Adrenal gland (tissue), 12 donors: ENCODE data around the gene HTRA3. TPM values are rescaled to one million over a fixed set of nuclear protein-coding genes. Genes with fewer than 3 reads are reported as not detected.
A peak's percentile ranks its signal among the peaks of the same experiment; 100 is the strongest.

Source experiments
- DNase-seq, 7 donors: peaks; one replicate each; pipeline ENCODE4 v3.0.0-alpha.2; 2019 to 2020
- H3K27ac ChIP-seq, 5 donors: fragments of 200-600 bp; sonication (generic) in 4 of 5; 1 replicate in 3 of 5; 2 replicates in 2 of 5; pipeline versions ENCODE4 v1.5.1 to v1.8.0; 2016 to 2020; ENCODE audit warnings: mild to moderate bottlenecking in 1 of 5
- H3K27me3 ChIP-seq: fragments of 200-600 bp; 2 replicates; pipeline ENCODE4 v1.8.0; 2021
- H3K36me3 ChIP-seq, 2 donors: fragments of 200-600 bp; replicated peaks in 1 of 2; 1 replicate in 1 of 2; 2 replicates in 1 of 2; pipeline versions ENCODE4 v1.5.1 to v1.8.0; 2018 to 2022
- H3K4me1 ChIP-seq, 2 donors: fragments of 200-600 bp; replicated peaks in 1 of 2; 1 replicate in 1 of 2; 2 replicates in 1 of 2; pipeline versions ENCODE4 v1.5.1 to v1.8.0; 2018 to 2021
- H3K4me3 ChIP-seq, 4 donors: fragments of 200-600 bp; sonication (generic) in 3 of 4; one replicate each; pipeline ENCODE4 v1.5.1; 2016 to 2018
- H3K9me3 ChIP-seq, 3 donors: fragments of 200-600 bp; sonication (generic) in 1 of 3; replicated peaks in 1 of 3; 1 replicate in 2 of 3; 2 replicates in 1 of 3; pipeline versions ENCODE4 v1.5.1 to v1.8.0; 2016 to 2021
- POLR2A ChIP-seq, 2 donors: fragments of 450-650 bp; IDR thresholded peaks; one replicate each; pipeline ENCODE4 v1.6.1; 2017; ENCODE audit warnings: antibody characterized with exemption in 2 of 2, mild to moderate bottlenecking in 2 of 2, moderate library complexity in 1 of 2
- WGBS, 4 donors: extraction: QIAGEN DNeasy Blood & Tissue Kit in 2 of 4; methylation state at CpG; one replicate each; pipeline versions ENCODE4 v1.1.5 to v1.1.7; 2013 to 2017; 5-methylcytosine and 5-hydroxymethylcytosine counted together
- intact Hi-C, 2 donors: fragments of 100-400 bp; cut with DNase I; formaldehyde crosslinking; loops; one replicate each; pipeline versions ENCODE4 v1.14.1 to v1.15.0; 2022 to 2023
- polyA plus RNA-seq, 3 donors: library from polyadenylated mRNA; stranded (reverse); fragments of 200-250 nt in 2 of 3; fragments of 350-450 nt in 1 of 3; fragmentation: Illumina TruSeq in 1 of 3; extraction: RNeasy Lipid Tissue Mini Kit (QIAGEN cat#74804) in 1 of 3; gene quantifications; one replicate each; pipeline ENCODE4 v1.2.3, GENCODE V29; 2013 to 2014
- total RNA-seq, 9 donors: library from RNA; depleted of rRNA in 4 of 9; stranded (reverse); fragments of >200 nt in 4 of 9; fragments of 120-200 nt in 1 of 9; fragmentation: NEBNext Ultra II Directional in 1 of 9; extraction: Animal tissue kit (Norgen Biotek cat#: 25700) in 1 of 9; gene quantifications; one replicate each; pipeline versions ENCODE4 v1.1.0 to v1.2.4, GENCODE V29; 2013 to 2023
- TF ChIP-seq, protein P1 (sequence below), 6 experiments: fragments of 450-650 bp in 4 of 6; fragments of 200-600 bp in 2 of 6; sonication (generic) in 1 of 6; IDR thresholded peaks; 1 replicate in 5 of 6; 2 replicates in 1 of 6; pipeline versions ENCODE4 v1.5.1 to v1.8.0; 2016 to 2021; ENCODE audit warnings: antibody characterized with exemption in 6 of 6, mild to moderate bottlenecking in 2 of 6, moderate library complexity in 1 of 6
- donor health status: healthy with polysubstance abuse.
- donor health status: Bipolar disorder and iron deficiency.
- donor health status: DM: yes; HTN: yes; CAD: no.
- donor health status: DM: no; HTN: no; CAD: no.
- donor health status: DM: no; HTN: no; CAD: no.
- donor health status: DM: yes; HTN: yes; CAD: no.

Gene HTRA3
- total and polyA plus RNA-seq, 12 donors = 1.6 to 14.0 (median 4.2) TPM

DNA sequence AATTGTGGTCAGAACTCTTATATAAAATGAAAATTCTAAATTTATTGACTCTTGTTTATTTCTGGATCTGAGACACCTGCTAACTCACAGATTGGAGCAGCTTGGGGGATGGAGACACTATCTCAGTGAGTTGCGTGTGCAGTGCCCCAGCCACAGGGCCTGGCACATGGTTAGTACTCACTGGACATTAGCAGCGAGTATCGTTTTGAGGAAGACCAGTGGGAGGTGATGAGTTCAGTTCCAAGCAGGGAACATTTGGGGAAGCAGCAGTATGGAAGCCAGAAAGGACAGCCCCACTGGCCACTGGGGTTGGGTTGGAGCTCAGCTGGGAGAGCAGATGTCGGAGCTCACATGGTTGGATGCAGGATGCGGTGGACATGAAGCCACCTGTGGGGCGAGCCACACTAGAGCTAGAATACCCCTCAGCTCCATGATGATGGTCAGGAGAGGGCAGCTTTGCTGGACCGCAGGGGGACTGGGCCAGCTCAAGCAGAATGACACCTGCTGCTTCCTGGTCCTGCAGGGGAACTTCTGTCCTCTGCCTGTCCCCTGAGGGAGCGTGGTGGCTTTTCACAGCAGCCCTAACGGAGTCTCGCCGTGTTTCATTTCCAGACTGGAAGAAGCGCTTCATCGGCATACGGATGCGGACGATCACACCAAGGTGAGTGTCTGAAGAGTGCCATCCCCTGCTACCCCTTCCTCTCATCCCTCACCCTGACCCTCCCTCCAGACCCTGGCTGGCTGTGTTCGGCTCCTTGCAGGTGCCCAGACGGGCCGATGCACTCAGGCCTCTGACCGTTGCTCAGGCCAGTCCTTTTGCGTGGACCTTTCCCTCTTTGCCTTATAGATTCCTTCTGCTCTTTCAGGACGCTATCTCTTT, 32.5 kb downstream of the HTRA3 start:
- H3K4me1 ChIP-seq = peaks cover 6 to 11% of the 10 kb centered on the region in 2 donors
- no peak overlapping the region for H3K4me3 ChIP-seq
- no peaks in the 10 kb centered on the region for H3K27me3 ChIP-seq
- TF ChIP-seq, protein P1, sequence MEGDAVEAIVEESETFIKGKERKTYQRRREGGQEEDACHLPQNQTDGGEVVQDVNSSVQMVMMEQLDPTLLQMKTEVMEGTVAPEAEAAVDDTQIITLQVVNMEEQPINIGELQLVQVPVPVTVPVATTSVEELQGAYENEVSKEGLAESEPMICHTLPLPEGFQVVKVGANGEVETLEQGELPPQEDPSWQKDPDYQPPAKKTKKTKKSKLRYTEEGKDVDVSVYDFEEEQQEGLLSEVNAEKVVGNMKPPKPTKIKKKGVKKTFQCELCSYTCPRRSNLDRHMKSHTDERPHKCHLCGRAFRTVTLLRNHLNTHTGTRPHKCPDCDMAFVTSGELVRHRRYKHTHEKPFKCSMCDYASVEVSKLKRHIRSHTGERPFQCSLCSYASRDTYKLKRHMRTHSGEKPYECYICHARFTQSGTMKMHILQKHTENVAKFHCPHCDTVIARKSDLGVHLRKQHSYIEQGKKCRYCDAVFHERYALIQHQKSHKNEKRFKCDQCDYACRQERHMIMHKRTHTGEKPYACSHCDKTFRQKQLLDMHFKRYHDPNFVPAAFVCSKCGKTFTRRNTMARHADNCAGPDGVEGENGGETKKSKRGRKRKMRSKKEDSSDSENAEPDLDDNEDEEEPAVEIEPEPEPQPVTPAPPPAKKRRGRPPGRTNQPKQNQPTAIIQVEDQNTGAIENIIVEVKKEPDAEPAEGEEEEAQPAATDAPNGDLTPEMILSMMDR (IDR thresholded peaks at IDR 0.05) = no peak
- TF ChIP-seq POLR2A (IDR thresholded peaks at IDR 0.05) = no peak
- H3K9me3 ChIP-seq = no peaks in the 10 kb centered on the region
- intact Hi-C loops = no loop called here
- H3K36me3 ChIP-seq = no peaks in the 10 kb centered on the region
- no peak overlapping the region for H3K27ac ChIP-seq
- DNase-seq = peak in 1 of 7 donors; percentile 6
- WGBS, 4 donors = 91 to 97% (median 94%) methylated on average over 19 to 22 of the region's 22 CpGs

DNA sequence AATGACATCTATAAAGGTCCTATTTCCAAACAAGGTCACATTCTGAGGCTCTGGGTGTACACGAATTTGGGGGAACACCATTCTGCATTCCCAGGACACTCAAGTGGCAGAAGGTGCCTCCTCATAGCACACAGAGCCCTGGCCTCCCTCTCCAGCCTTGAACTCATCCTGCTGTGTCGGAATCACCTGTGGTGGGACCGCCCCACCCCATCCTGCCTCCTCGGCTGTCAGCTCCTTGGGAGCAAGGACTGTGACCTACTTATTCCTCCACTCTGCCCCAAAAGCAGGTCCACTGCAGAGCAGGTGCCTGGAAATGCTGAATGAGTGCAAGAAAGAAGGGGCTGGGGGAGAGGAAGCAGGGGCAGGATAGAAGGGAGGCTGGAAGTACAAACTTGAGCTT, 33.5 kb downstream of the HTRA3 start:
- Histone ChIP-seq H3K4me3 (no peak overlapping the region), H3K4me1 (peaks cover 6 to 11% of the 10 kb centered on the region in 2 donors), H3K27me3 (no peaks in the 10 kb centered on the region), H3K27ac (no peak overlapping the region), H3K9me3 (no peaks in the 10 kb centered on the region), H3K36me3 (no peaks in the 10 kb centered on the region)
- intact Hi-C loops = no loop called here
- peak in 2 of 7 donors; percentile 8 to 17 for DNase-seq
- TF ChIP-seq, protein P1 (IDR thresholded peaks at IDR 0.05) = no peak
- TF ChIP-seq POLR2A (IDR thresholded peaks at IDR 0.05) = no peak
- 55 to 63% (median 60%) methylated on average over 4 of the region's 4 CpGs for WGBS, 4 donors

DNA sequence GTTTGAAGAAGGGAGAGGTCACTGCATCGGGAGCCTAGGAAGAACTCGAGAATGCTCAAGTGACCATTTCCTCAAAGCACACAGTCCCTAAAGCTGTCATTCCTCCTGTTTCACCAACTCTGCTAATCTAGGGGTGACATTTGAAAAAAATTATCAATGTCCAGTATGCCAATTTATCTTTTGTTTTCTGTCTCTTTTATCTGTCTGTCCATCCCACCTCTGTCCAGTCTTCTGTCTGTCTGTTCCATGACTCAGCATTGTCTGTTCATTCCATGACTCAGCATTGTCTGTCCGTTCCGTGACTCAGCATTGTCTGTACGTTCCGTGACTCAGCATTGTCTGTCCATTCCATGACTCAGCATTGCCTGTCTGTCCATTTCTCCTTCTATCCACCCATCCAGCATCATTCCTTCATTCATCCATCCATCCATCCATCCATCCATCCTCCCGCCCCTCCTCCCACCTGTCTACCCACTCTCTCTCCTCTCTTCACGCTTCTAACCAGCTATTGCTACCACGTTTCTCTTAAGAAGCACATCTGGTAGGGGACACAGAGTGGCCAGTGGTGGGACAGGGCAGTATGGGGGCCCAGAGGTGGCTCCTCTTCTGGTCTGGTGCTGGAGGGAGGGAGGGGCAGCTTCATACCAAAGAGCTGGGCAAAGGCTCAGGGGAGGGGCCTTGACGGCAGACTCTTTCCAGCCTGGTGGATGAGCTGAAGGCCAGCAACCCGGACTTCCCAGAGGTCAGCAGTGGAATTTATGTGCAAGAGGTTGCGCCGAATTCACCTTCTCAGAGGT, 34.1 kb downstream of the HTRA3 start:
- peak overlapping the region in 1 of 5 donors; percentile 58 for H3K27ac ChIP-seq
- WGBS, 4 donors = 48 to 55% (median 53%) methylated on average over 10 to 13 of the region's 13 CpGs
- peak; percentile 59 to 85 (median 76) for DNase-seq
- H3K4me1 ChIP-seq = peaks cover 6 to 11% of the 10 kb centered on the region in 2 donors
- intact Hi-C loops = no loop called here
- no peaks in the 10 kb centered on the region for H3K9me3 ChIP-seq
- TF ChIP-seq, protein P1 (IDR thresholded peaks at IDR 0.05) = no peak
- no peak for TF ChIP-seq POLR2A (IDR thresholded peaks at IDR 0.05)
- H3K27me3 ChIP-seq = no peaks in the 10 kb centered on the region
- no peak overlapping the region for H3K4me3 ChIP-seq
- H3K36me3 ChIP-seq = no peaks in the 10 kb centered on the region
